T-helper 1 cell treated with Interleukin-12 subunit alpha and Interleukin-12 subunit beta and Interleukin-4 antibody, amounts not matched to agents 30 μg/mL and 1 μg/mL, for 36 hours (primary cell): ENCODE measurements around the gene ZFHX3.

Experiments
- H3K27ac Mint-ChIP-seq: one replicate; pipeline ENCODE4 v1.8.0; 2021; ENCODE audit warnings: mild to moderate bottlenecking, mixed read lengths
- H3K27me3 Mint-ChIP-seq: one replicate; pipeline ENCODE4 v1.8.0; 2021; ENCODE audit warnings: low read depth, mixed read lengths
- H3K36me3 Mint-ChIP-seq: one replicate; pipeline ENCODE4 v1.8.0; 2021; ENCODE audit warnings: low read depth, mixed read lengths
- H3K4me1 Mint-ChIP-seq: one replicate; pipeline ENCODE4 v1.8.0; 2021; ENCODE audit warnings: low read depth, mixed read lengths
- H3K4me3 Mint-ChIP-seq: one replicate; pipeline ENCODE4 v1.8.0; 2021; ENCODE audit warnings: mild to moderate bottlenecking, moderate library complexity, mixed read lengths
- H3K9me3 Mint-ChIP-seq: one replicate; pipeline ENCODE4 v1.8.0; 2021; ENCODE audit warnings: mixed read lengths

Gene ZFHX3

GRCh38 chr16:72878301-72879269 lies 169.3 kb downstream of the ZFHX3 start:
- Mint-ChIP-seq H3K4me3 (no peak overlapping the region), H3K4me1 (peaks cover 17% of the 10 kb centered on the region), H3K9me3 (no peaks in the 10 kb centered on the region), H3K27ac (no peak overlapping the region), H3K27me3 (no peaks in the 10 kb centered on the region), H3K36me3 (no peaks in the 10 kb centered on the region)

GRCh38 chr16:72877374-72878028 lies 170.4 kb downstream of the ZFHX3 start:
- Mint-ChIP-seq H3K4me1 (peaks cover 17% of the 10 kb centered on the region), H3K27me3 (no peaks in the 10 kb centered on the region), H3K4me3 (no peak overlapping the region), H3K27ac (no peak overlapping the region), H3K36me3 (no peaks in the 10 kb centered on the region), H3K9me3 (no peaks in the 10 kb centered on the region)

DNA sequence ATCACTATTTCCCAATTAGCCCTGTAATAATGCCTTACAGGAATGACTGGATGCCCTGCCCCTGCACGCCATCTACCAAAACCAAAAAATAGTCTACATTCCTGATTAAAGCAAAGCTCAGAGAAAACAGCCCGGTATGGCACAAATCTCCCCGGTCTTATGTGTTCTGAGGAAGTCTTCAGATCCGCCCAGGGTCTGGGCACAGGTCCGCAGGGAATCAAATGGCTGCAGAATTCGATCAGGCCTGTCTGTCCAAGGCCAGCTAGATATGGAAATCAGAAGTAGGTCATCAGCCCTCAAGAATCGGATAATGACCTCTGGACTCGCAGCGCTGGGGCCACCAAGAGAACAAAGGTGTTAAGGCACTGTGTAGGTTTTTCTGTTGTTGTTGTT lies 171.0 kb downstream of the ZFHX3 start:
- Mint-ChIP-seq H3K4me1 (peaks cover 17% of the 10 kb centered on the region), H3K27me3 (no peaks in the 10 kb centered on the region), H3K27ac (no peak overlapping the region), H3K36me3 (no peaks in the 10 kb centered on the region), H3K4me3 (peak overlapping the region; percentile 33), H3K9me3 (no peaks in the 10 kb centered on the region)

- Mint-ChIP-seq H3K36me3 (no peaks in the 10 kb centered on the region), H3K9me3 (no peaks in the 10 kb centered on the region), H3K27me3 (no peaks in the 10 kb centered on the region), H3K4me1 (peaks cover 17% of the 10 kb centered on the region), H3K27ac (no peak overlapping the region), H3K4me3 (no peak overlapping the region)
Measured at GRCh38 chr16:72876221-72876620, 171.7 kb downstream of the ZFHX3 start.

DNA sequence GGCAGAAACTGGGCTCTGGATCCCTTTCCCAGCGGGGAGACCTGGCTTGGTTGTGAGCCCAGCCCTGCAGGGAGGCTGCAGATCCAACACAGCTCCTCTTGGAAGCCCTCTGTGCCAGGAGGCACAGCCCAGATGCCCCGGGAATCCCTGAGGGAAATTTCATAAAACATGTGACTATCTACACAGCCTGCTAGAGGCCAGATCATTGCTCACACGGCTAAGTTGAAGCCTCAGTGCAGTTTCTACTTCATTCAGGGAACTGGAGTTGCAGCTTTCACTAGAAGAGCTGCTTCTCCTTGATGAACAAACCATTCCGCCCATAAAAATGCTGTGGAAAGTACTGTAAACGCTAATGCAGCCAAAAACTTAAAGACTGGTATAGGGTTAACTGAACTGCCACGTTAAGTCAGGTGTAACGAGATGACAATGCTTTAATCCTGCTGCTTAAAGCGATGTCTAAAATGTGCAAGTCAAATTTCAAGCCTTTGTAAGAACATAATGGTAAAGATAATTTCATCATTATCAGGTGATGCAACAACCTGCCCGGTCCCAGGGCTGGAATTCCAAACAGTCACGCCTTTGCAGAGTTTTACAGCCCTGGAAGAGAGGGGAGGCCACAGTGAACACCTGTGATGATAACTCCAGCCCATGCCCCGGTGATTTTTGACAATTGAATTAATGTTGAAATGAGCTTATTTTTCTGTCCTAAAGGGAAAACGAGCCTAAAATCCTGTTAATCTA lies 172.5 kb downstream of the ZFHX3 start:
- H3K27ac Mint-ChIP-seq, result no peak overlapping the region
- H3K4me1 Mint-ChIP-seq, result peaks cover 17% of the 10 kb centered on the region
- no peaks in the 10 kb centered on the region for H3K9me3 Mint-ChIP-seq
- H3K27me3 Mint-ChIP-seq, result no peaks in the 10 kb centered on the region
- H3K4me3 Mint-ChIP-seq, result no peak overlapping the region
- H3K36me3 Mint-ChIP-seq, result no peaks in the 10 kb centered on the region

DNA sequence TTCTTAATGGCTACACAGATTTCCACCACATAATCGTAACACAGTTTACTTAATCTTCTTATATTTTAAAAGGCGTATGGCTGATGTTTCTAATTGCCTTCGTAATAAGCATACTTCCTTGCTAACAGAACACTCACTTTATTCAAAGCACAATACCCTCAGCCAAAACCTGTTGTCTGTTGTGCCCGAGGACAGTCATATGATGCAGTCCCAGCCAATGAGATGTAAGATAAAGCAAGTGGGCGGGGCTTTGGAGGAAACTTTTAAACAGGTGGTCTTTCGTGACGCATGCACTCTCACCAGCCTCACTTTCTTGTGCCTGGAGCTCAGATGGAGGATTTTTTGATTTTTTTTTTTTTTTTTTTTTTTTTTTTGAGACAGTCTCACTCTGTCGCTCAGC lies 174.1 kb downstream of the ZFHX3 start:
- H3K4me3 Mint-ChIP-seq, result no peak overlapping the region
- H3K9me3 Mint-ChIP-seq, result peaks cover 4% of the 10 kb centered on the region
- no peak overlapping the region for H3K27ac Mint-ChIP-seq
- no peaks in the 10 kb centered on the region for H3K36me3 Mint-ChIP-seq
- peaks cover 6% of the 10 kb centered on the region for H3K27me3 Mint-ChIP-seq
- peaks cover 17% of the 10 kb centered on the region for H3K4me1 Mint-ChIP-seq

GRCh38 chr16:72873044-72873443 lies 174.9 kb downstream of the ZFHX3 start:
- no peak overlapping the region for H3K4me3 Mint-ChIP-seq
- peaks cover 6% of the 10 kb centered on the region for H3K27me3 Mint-ChIP-seq
- H3K4me1 Mint-ChIP-seq, result peaks cover 17% of the 10 kb centered on the region
- no peaks in the 10 kb centered on the region for H3K36me3 Mint-ChIP-seq
- no peak overlapping the region for H3K27ac Mint-ChIP-seq
- H3K9me3 Mint-ChIP-seq, result peaks cover 4% of the 10 kb centered on the region

GRCh38 chr16:72865835-72866234 lies 182.1 kb downstream of the ZFHX3 start:
- Mint-ChIP-seq H3K27me3 (peaks cover 24% of the 10 kb centered on the region), H3K36me3 (no peaks in the 10 kb centered on the region), H3K4me1 (no peaks in the 10 kb centered on the region), H3K4me3 (no peak overlapping the region), H3K27ac (no peak overlapping the region), H3K9me3 (peaks cover 4% of the 10 kb centered on the region)

GRCh38 chr16:72865258-72865657 lies 182.7 kb downstream of the ZFHX3 start:
- Mint-ChIP-seq H3K4me1 (no peaks in the 10 kb centered on the region), H3K4me3 (no peak overlapping the region), H3K9me3 (peaks cover 4% of the 10 kb centered on the region), H3K27me3 (peaks cover 24% of the 10 kb centered on the region), H3K36me3 (no peaks in the 10 kb centered on the region), H3K27ac (no peak overlapping the region)

GRCh38 chr16:72864130-72864833 lies 183.6 kb downstream of the ZFHX3 start:
- Mint-ChIP-seq H3K27ac (no peak overlapping the region), H3K9me3 (no peaks in the 10 kb centered on the region), H3K27me3 (peaks cover 18% of the 10 kb centered on the region), H3K4me3 (no peak overlapping the region), H3K36me3 (no peaks in the 10 kb centered on the region), H3K4me1 (no peaks in the 10 kb centered on the region)

- H3K9me3 Mint-ChIP-seq, result no peaks in the 10 kb centered on the region
- H3K4me3 Mint-ChIP-seq, result no peak overlapping the region
- peaks cover under 1% of the 10 kb centered on the region for H3K4me1 Mint-ChIP-seq
- H3K36me3 Mint-ChIP-seq, result no peaks in the 10 kb centered on the region
- H3K27me3 Mint-ChIP-seq, result peaks cover 18% of the 10 kb centered on the region
- no peak overlapping the region for H3K27ac Mint-ChIP-seq
Measured at GRCh38 chr16:72862090-72862489, 185.8 kb downstream of the ZFHX3 start.

GRCh38 chr16:72860726-72861562 lies 187.0 kb downstream of the ZFHX3 start:
- Mint-ChIP-seq H3K4me1 (peaks cover 6% of the 10 kb centered on the region), H3K27me3 (peaks cover 9% of the 10 kb centered on the region), H3K36me3 (no peaks in the 10 kb centered on the region), H3K27ac (no peak overlapping the region), H3K9me3 (no peaks in the 10 kb centered on the region), H3K4me3 (no peak overlapping the region)

DNA sequence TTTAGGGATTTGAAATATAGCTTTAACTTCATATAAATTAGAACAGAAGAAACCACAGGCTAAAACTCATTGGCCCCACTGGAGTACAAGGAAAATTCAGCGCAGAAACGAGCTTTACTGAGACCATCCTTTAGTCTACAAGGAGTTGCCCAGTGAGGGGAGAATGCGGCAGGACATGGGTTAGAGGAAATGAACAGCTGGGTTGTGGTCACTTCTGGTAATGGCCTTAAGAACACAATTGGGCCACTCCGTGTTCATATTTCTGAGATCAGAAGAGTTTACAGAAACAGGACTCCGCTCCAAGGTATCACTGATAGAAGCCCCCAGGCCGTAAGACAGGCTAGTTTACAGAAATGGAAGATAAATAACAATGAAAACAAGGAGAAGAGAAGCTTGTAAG lies 188.3 kb downstream of the ZFHX3 start:
- Mint-ChIP-seq H3K4me1 (peaks cover 6% of the 10 kb centered on the region), H3K9me3 (no peaks in the 10 kb centered on the region), H3K36me3 (no peaks in the 10 kb centered on the region), H3K4me3 (no peak overlapping the region), H3K27ac (no peak overlapping the region), H3K27me3 (peaks cover 3% of the 10 kb centered on the region)
